HepG2 (cell line): ENCODE results near the gene HOMEZ. TPM values are rescaled to one million over a fixed set of nuclear protein-coding genes. Genes with fewer than 3 reads are reported as not detected.
A peak's percentile ranks its signal among the peaks of the same experiment; 100 is the strongest.

Experiments
- ADNP ChIP-seq: sonication (generic); formaldehyde crosslinking; IDR thresholded peaks from 2 replicates; pipeline ENCODE4 v1.4.0; 2020; ENCODE audit warnings: missing genetic modification reagents
- BORCS8-MEF2B ChIP-seq: sonication (generic); formaldehyde crosslinking; IDR thresholded peaks from 2 replicates; pipeline ENCODE4 v1.8.0; 2022; ENCODE audit warnings: mild to moderate bottlenecking, missing genetic modification reagents
- HNF4G ChIP-seq, 2 experiments: sonication (generic) in 1 of 2; formaldehyde crosslinking in 1 of 2; IDR thresholded peaks; 2 replicates each; pipeline versions ENCODE4 v1.4.0 to v1.6.1; 2011 to 2020; ENCODE audit warnings: borderline replicate concordance in 2 of 2, low read depth in 2 of 2, mild to moderate bottlenecking in 2 of 2, low read length in 1 of 2, missing genetic modification reagents in 1 of 2, moderate library complexity in 1 of 2
- MBD4 ChIP-seq: IDR thresholded peaks from 2 replicates; pipeline ENCODE4 v1.6.1; 2012; ENCODE audit warnings: low read length, inconsistent platforms, borderline replicate concordance
- ZFAT ChIP-seq: sonication (generic); formaldehyde crosslinking; conservative IDR thresholded peaks from 2 replicates; pipeline ENCODE4 v1.8.1; 2023; ENCODE audit warnings: missing genetic modification reagents, inconsistent platforms
- ZNF205 ChIP-seq: IDR thresholded peaks from 2 replicates; pipeline ENCODE4 v1.6.1; 2018; ENCODE audit warnings: missing biosample characterization, missing genetic modification reagents
- ZNF839 ChIP-seq: sonication (generic); formaldehyde crosslinking; IDR thresholded peaks from 2 replicates; pipeline ENCODE4 v1.4.0; 2020; ENCODE audit warnings: missing genetic modification reagents, mild to moderate bottlenecking, borderline replicate concordance
- polyA plus RNA-seq, 8 experiments: library from polyadenylated mRNA; depleted of rRNA in 3 of 8; stranded (reverse) in 7 of 8; unstranded in 1 of 8; fragments of >200 nt; fragmentation: Illumina TruSeq in 4 of 8; extraction: Trizol in 4 of 8; gene quantifications; 2 replicates each; pipeline versions ENCODE4 v1.2.1 to v1.2.3, GENCODE V29; 2011 to 2016; ENCODE audit warnings: low read depth in 4 of 8, missing spikeins in 1 of 8, mixed read lengths in 1 of 8; ENCODE audit not compliant: insufficient read depth in 1 of 8
- total RNA-seq, 5 experiments: library from RNA; depleted of rRNA; stranded (reverse); fragments of >200 nt; fragmentation: Illumina TruSeq; extraction: Trizol; gene quantifications; 2 replicates each; pipeline ENCODE4 v1.2.3, GENCODE V29; 2016; ENCODE audit warnings: low read depth in 1 of 5
- TF ChIP-seq, protein P1 (sequence below): sonication (generic); formaldehyde crosslinking; IDR thresholded peaks from 2 replicates; pipeline ENCODE4 v1.5.1; 2020; ENCODE audit warnings: mild to moderate bottlenecking, missing genetic modification reagents, moderate library complexity
- TF ChIP-seq, protein P2 (sequence below), 2 experiments: sonication (generic) in 1 of 2; formaldehyde crosslinking in 1 of 2; IDR thresholded peaks; 2 replicates each; pipeline versions ENCODE4 v1.6.1 to v1.9.0; 2014 to 2022; ENCODE audit warnings: antibody characterized with exemption in 1 of 2, borderline replicate concordance in 1 of 2, inconsistent platforms in 1 of 2, low read depth in 1 of 2, missing genetic modification reagents in 1 of 2
- TF ChIP-seq, protein P3 (sequence below): sonication (generic); formaldehyde crosslinking; IDR thresholded peaks from 2 replicates; pipeline ENCODE4 v1.8.0; 2023; ENCODE audit warnings: mild to moderate bottlenecking, missing genetic modification reagents
- TF ChIP-seq, protein P4 (sequence below): sonication (generic); formaldehyde crosslinking; IDR thresholded peaks from 2 replicates; pipeline ENCODE4 v1.4.0; 2020; ENCODE audit warnings: missing genetic modification reagents, mild to moderate bottlenecking, borderline replicate concordance
- TF ChIP-seq, protein P5 (sequence below): sonication (generic); formaldehyde crosslinking; IDR thresholded peaks from 2 replicates; pipeline ENCODE4 v1.4.0; 2020; ENCODE audit warnings: mild to moderate bottlenecking, missing genetic modification reagents
- TF ChIP-seq, protein P6 (sequence below): IDR thresholded peaks from 2 replicates; pipeline ENCODE4 v1.6.1; 2016

Gene HOMEZ
- total and polyA plus RNA-seq, 2 of the 13 experiments (the other 11 are each of a cell fraction or from before 2014, with no cell fraction given) = 14.5 to 31.8 TPM

DNA sequence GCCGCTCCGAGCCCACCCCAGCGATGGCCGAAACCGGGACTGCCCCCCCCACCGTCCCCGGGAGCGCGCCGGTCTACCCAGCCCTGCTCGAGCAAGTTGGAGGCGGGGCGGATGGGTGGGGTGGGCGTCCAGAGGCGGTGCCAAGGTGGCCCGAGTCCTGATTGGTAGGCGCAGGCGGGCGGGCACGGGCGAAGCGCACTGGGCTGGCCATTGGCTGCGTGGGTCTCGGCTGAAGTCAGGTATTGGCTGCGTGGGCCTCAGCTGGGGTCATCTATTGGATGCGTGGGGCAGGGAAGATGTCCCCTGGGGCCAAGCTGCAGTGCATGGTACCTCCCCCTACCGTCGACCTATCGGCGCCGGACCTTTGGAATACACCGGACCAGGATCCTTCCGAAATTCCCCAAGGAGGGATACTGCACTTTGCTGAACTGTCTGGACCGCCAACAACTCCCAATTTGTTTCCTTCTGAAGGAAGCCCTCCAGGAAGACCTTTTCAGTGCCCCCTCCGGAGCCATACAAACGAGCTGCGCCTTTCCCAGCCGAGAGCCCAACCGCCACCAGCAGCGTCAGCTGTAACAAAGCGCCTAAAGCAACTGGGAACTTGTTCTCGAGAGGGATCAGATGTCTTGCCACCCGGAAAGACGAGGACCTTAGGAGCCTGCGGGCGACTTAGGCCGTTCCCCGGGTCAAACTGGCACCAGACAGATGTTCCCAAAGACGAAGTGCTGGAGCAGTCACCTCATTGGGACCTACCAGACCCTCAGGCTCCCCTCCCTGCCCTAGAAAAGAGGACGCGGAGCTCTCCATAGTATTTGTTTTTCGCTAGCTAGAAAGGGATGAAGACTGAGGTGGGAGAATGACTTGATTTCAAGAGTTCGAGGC lies at the start of gene HOMEZ (continued):
- TF ChIP-seq ZFAT (CRISPR knock-in tag) = no peak
- TF ChIP-seq, protein P1, sequence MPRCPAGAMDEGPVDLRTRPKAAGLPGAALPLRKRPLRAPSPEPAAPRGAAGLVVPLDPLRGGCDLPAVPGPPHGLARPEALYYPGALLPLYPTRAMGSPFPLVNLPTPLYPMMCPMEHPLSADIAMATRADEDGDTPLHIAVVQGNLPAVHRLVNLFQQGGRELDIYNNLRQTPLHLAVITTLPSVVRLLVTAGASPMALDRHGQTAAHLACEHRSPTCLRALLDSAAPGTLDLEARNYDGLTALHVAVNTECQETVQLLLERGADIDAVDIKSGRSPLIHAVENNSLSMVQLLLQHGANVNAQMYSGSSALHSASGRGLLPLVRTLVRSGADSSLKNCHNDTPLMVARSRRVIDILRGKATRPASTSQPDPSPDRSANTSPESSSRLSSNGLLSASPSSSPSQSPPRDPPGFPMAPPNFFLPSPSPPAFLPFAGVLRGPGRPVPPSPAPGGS (CRISPR knock-in tag) = peak; percentile 26
- peak; percentile 80; the same call in 1 of the 2 replicates for TF ChIP-seq ZNF839
- TF ChIP-seq, protein P2, sequence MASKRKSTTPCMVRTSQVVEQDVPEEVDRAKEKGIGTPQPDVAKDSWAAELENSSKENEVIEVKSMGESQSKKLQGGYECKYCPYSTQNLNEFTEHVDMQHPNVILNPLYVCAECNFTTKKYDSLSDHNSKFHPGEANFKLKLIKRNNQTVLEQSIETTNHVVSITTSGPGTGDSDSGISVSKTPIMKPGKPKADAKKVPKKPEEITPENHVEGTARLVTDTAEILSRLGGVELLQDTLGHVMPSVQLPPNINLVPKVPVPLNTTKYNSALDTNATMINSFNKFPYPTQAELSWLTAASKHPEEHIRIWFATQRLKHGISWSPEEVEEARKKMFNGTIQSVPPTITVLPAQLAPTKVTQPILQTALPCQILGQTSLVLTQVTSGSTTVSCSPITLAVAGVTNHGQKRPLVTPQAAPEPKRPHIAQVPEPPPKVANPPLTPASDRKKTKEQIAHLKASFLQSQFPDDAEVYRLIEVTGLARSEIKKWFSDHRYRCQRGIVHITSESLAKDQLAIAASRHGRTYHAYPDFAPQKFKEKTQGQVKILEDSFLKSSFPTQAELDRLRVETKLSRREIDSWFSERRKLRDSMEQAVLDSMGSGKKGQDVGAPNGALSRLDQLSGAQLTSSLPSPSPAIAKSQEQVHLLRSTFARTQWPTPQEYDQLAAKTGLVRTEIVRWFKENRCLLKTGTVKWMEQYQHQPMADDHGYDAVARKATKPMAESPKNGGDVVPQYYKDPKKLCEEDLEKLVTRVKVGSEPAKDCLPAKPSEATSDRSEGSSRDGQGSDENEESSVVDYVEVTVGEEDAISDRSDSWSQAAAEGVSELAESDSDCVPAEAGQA (IDR thresholded peaks at IDR 0.05; ENCODE audit: low read depth) = peak; percentile 2; the same call in 1 of the 2 replicates
- TF ChIP-seq, protein P2 (CRISPR knock-in tag; IDR thresholded peaks at IDR 0.05; ENCODE audit: borderline replicate concordance) = 0 out of 2 replicates have a peak, but pooled peaks have one; percentile 74
- peak; percentile 40 for TF ChIP-seq BORCS8-MEF2B (CRISPR knock-in tag)
- TF ChIP-seq, protein P3, sequence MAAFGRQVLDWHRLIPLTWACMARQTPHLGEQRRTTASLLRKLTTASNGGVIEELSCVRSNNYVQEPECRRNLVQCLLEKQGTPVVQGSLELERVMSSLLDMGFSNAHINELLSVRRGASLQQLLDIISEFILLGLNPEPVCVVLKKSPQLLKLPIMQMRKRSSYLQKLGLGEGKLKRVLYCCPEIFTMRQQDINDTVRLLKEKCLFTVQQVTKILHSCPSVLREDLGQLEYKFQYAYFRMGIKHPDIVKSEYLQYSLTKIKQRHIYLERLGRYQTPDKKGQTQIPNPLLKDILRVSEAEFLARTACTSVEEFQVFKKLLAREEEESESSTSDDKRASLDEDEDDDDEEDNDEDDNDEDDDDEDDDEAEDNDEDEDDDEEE = no peak; the same call in none of the 2 replicates
- peak; percentile 52; the same call in 1 of the 2 replicates for TF ChIP-seq ADNP (CRISPR knock-in tag)
- TF ChIP-seq, protein P4, sequence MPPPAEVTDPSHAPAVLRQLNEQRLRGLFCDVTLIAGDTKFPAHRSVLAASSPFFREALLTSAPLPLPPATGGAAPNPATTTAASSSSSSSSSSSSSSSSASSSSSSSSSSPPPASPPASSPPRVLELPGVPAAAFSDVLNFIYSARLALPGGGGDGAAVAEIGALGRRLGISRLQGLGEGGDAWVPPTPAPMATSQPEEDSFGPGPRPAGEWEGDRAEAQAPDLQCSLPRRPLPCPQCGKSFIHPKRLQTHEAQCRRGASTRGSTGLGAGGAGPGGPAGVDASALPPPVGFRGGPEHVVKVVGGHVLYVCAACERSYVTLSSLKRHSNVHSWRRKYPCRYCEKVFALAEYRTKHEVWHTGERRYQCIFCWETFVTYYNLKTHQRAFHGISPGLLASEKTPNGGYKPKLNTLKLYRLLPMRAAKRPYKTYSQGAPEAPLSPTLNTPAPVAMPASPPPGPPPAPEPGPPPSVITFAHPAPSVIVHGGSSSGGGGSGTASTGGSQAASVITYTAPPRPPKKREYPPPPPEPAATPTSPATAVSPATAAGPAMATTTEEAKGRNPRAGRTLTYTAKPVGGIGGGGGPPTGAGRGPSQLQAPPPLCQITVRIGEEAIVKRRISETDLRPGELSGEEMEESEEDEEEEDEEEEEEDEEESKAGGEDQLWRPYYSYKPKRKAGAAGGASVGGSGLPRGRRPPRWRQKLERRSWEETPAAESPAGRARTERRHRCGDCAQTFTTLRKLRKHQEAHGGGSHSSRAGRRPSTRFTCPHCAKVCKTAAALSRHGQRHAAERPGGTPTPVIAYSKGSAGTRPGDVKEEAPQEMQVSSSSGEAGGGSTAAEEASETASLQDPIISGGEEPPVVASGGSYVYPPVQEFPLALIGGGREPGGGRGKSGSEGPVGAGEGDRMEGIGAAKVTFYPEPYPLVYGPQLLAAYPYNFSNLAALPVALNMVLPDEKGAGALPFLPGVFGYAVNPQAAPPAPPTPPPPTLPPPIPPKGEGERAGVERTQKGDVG (CRISPR knock-in tag) = 0 out of 2 replicates have a peak, but pooled peaks have one; percentile 26
- peak; percentile 93 for TF ChIP-seq ZNF205 (CRISPR knock-in tag)
- TF ChIP-seq MBD4 = peak; percentile 84
- TF ChIP-seq, protein P5, sequence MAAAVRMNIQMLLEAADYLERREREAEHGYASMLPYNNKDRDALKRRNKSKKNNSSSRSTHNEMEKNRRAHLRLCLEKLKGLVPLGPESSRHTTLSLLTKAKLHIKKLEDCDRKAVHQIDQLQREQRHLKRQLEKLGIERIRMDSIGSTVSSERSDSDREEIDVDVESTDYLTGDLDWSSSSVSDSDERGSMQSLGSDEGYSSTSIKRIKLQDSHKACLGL (CRISPR knock-in tag) = no peak
- TF ChIP-seq, protein P6, sequence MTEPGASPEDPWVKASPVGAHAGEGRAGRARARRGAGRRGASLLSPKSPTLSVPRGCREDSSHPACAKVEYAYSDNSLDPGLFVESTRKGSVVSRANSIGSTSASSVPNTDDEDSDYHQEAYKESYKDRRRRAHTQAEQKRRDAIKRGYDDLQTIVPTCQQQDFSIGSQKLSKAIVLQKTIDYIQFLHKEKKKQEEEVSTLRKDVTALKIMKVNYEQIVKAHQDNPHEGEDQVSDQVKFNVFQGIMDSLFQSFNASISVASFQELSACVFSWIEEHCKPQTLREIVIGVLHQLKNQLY (CRISPR knock-in tag) = peak; percentile 50; the same call in 1 of the 2 replicates
- TF ChIP-seq HNF4G (IDR thresholded peaks at IDR 0.05; ENCODE audit: borderline replicate concordance, low read depth, low read length) = no peak
- peak; percentile 2; the same call in 1 of the 2 replicates for TF ChIP-seq HNF4G (CRISPR knock-in tag; IDR thresholded peaks at IDR 0.05; ENCODE audit: borderline replicate concordance, low read depth)
